ENCODE data around the gene KANTR.

Gene KANTR

DNA sequence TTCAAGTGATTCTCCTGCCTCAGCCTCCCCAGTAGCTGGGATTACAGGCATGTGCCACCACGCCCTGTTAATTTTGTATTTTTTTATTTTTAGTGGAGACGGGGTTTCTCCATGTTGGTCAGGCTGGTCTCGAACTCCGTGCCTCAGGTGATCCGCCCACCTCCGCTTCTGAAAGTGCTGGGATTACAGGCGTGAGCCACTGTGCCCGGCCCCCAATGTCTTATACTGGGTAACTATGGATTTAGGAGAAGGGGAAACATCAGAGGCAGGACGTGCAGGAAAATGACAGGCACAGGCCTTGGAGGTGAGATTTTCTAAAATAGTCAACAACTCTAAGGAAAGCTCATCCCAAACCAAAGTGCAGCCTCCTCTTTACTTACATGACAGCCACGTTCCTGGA is 22.9 kb upstream of the KANTR start:
- Histone ChIP-seq H3K27me3 (ENCODE audit: low read length) (no peaks in the 10 kb centered on the region), H3K9me2 (replicated peaks; ENCODE audit: insufficient read depth, low read length) (no peaks in the 10 kb centered on the region), H3K9me3 (ENCODE audit: insufficient read depth, low read length) (no peaks in the 10 kb centered on the region), H2AFZ (ENCODE audit: low read depth, low read length, severe bottlenecking) (no peak overlapping the region), H3F3A (ENCODE audit: insufficient read depth) (peaks cover 12% of the 10 kb centered on the region), H3K79me2 (ENCODE audit: insufficient read depth, low read length) (no peaks in the 10 kb centered on the region), H3K4me3 (ENCODE audit: insufficient read depth, low read length, poor library complexity, severe bottlenecking) (no peak overlapping the region), H3K36me3 (ENCODE audit: low read length) (no peaks in the 10 kb centered on the region), H3K4me2 (ENCODE audit: low read depth, low read length, poor library complexity, severe bottlenecking) (peak overlapping the region; percentile 89), H3K9ac (ENCODE audit: low read length) (no peak overlapping the region), H4K20me1 (ENCODE audit: low read depth, low read length) (no peaks in the 10 kb centered on the region), H3K27ac (ENCODE audit: low read depth, low read length) (no peak overlapping the region)
- TF ChIP-seq, protein P1, sequence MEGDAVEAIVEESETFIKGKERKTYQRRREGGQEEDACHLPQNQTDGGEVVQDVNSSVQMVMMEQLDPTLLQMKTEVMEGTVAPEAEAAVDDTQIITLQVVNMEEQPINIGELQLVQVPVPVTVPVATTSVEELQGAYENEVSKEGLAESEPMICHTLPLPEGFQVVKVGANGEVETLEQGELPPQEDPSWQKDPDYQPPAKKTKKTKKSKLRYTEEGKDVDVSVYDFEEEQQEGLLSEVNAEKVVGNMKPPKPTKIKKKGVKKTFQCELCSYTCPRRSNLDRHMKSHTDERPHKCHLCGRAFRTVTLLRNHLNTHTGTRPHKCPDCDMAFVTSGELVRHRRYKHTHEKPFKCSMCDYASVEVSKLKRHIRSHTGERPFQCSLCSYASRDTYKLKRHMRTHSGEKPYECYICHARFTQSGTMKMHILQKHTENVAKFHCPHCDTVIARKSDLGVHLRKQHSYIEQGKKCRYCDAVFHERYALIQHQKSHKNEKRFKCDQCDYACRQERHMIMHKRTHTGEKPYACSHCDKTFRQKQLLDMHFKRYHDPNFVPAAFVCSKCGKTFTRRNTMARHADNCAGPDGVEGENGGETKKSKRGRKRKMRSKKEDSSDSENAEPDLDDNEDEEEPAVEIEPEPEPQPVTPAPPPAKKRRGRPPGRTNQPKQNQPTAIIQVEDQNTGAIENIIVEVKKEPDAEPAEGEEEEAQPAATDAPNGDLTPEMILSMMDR (IDR thresholded peaks at IDR 0.05; ENCODE audit: insufficient read depth, low read length, poor library complexity, severe bottlenecking), result no peak
- no peak for TF ChIP-seq EZH2phosphoT487 (conservative IDR thresholded peaks at IDR 0.05; ENCODE audit: low read length)

DNA sequence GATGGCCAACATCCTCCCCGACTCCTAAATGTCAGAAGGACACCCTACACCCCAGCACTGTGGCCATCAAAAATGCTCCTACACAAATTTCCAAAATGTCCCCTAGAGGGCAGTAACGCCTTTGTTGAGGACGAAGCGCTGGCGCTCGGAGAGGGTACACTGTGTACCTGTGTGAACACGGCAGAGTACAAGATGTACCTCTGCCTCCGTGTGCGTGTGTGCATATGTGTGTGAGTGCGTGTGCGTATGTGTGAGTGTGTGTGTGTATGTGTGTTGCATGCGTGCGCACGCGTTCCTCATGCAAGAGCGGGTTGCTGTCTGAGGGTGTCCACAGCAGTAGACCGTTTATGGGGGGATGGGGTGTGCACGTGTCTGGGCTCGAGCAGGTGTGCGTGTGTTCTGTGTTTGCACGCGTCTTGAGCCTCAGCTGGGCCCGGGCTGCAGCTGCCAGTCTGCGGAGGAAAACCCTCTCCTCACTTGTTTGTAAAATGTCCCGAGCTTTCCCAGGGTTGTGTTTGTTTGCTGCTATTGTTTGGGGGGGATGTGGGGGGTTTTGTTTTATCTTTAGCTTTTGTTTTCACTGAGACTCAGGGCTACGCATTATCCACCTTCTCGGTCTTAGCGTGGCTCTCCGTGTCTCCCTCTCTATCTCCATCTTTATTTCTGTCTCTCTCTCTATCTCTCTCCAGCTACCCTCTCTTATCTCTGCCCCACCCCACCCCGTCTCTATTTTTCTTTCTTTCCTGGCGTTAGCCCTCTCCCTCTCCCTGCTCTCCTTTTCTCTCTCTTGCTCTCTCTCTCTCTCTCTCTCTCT is 22.1 kb upstream of the KANTR start:
- Histone ChIP-seq H3F3A (ENCODE audit: insufficient read depth) (peaks cover 12% of the 10 kb centered on the region), H3K9ac (ENCODE audit: low read length) (peak overlapping the region; percentile 60), H3K27ac (ENCODE audit: low read depth, low read length) (peak overlapping the region; percentile 97), H4K20me1 (ENCODE audit: low read depth, low read length) (no peaks in the 10 kb centered on the region), H3K9me3 (ENCODE audit: insufficient read depth, low read length) (no peaks in the 10 kb centered on the region), H3K79me2 (ENCODE audit: insufficient read depth, low read length) (no peaks in the 10 kb centered on the region), H3K36me3 (ENCODE audit: low read length) (no peaks in the 10 kb centered on the region), H2AFZ (ENCODE audit: low read depth, low read length, severe bottlenecking) (peak overlapping the region; percentile 74), H3K27me3 (ENCODE audit: low read length) (no peaks in the 10 kb centered on the region), H3K4me3 (ENCODE audit: insufficient read depth, low read length, poor library complexity, severe bottlenecking) (peak overlapping the region; percentile 51), H3K9me2 (replicated peaks; ENCODE audit: insufficient read depth, low read length) (no peaks in the 10 kb centered on the region), H3K4me2 (ENCODE audit: low read depth, low read length, poor library complexity, severe bottlenecking) (peak overlapping the region; percentile 89)
- TF ChIP-seq, protein P1 (IDR thresholded peaks at IDR 0.05; ENCODE audit: insufficient read depth, low read length, poor library complexity, severe bottlenecking), result peak; percentile 35
- TF ChIP-seq EZH2phosphoT487 (conservative IDR thresholded peaks at IDR 0.05; ENCODE audit: low read length), result no peak

DNA sequence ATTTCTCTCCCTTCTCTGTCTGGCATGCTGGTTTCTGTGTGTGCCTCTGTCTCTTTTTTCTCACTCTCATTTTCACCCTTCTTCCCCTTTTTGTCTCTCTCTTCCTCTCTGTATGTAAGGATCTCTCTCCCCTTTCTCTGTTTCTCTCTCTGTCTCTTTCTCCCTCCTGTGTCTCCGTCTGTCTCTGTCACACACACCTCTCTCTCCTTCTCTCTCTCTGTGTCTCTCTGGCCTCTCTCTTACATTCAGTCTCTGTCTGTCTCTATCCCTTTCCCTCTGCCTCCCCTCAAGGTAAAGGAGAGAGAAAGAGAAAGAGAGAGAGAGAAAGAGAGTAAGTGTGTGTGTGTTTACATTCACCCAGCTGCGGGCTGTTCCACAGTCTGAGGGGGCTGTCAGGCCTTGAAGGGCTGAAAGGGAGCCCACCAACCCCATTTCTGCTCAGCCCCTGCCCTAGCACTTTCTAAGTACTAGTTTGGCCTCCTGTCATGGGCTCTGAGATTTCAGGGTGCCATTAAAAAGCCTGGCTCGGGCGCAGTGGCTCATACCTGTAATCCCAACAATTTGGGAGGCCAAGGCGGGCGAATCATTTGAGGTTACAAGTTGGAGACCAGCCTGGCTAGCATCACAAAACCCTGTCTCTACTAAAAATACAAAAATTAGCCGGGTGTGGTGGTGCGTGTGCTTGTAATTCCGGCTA is 21.4 kb upstream of the KANTR start:
- Histone ChIP-seq H3K4me2 (ENCODE audit: low read depth, low read length, poor library complexity, severe bottlenecking) (peak overlapping the region; percentile 89), H3K27me3 (ENCODE audit: low read length) (no peaks in the 10 kb centered on the region), H3K9me2 (replicated peaks; ENCODE audit: insufficient read depth, low read length) (no peaks in the 10 kb centered on the region), H3K79me2 (ENCODE audit: insufficient read depth, low read length) (no peaks in the 10 kb centered on the region), H4K20me1 (ENCODE audit: low read depth, low read length) (no peaks in the 10 kb centered on the region), H3K4me3 (ENCODE audit: insufficient read depth, low read length, poor library complexity, severe bottlenecking) (peak overlapping the region; percentile 51), H3K9ac (ENCODE audit: low read length) (peak overlapping the region; percentile 60), H2AFZ (ENCODE audit: low read depth, low read length, severe bottlenecking) (peak overlapping the region; percentile 74), H3K36me3 (ENCODE audit: low read length) (no peaks in the 10 kb centered on the region), H3K9me3 (ENCODE audit: insufficient read depth, low read length) (no peaks in the 10 kb centered on the region), H3F3A (ENCODE audit: insufficient read depth) (peaks cover 12% of the 10 kb centered on the region), H3K27ac (ENCODE audit: low read depth, low read length) (peak overlapping the region; percentile 97)
- TF ChIP-seq EZH2phosphoT487 (conservative IDR thresholded peaks at IDR 0.05; ENCODE audit: low read length), result no peak
- TF ChIP-seq, protein P1 (IDR thresholded peaks at IDR 0.05; ENCODE audit: insufficient read depth, low read length, poor library complexity, severe bottlenecking), result no peak
